ENCODE measurements around the gene RIPK4. TPM values are rescaled to one million over a fixed set of nuclear protein-coding genes. Genes with fewer than 3 reads are reported as not detected.

Gene RIPK4
- total RNA-seq, 1 experiment from 2014 or later: 24.1 TPM

DNA sequence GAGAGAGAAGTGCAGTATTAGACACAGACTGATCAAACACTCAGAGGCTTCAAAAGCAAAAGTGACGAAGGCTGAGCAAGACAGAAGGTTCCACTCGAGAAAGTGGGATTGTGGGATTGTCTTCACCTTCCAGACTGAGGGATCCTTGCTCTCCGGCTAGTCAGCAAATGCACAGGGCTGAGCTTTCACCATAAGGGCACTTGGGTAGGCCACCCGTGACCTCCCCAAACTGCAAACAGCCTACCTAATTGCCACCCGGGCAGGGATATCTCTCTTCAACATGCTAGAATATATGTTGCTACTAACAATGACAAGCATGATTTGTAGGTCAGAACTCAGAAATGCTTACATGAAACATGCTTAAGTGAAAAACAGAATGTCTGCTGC lies 35.3 kb upstream of the RIPK4 start:
- peaks cover 10% of the 10 kb centered on the region for H3K9me3 Mint-ChIP-seq (ENCODE audit: unreplicated experiment)
- H3K27me3 ChIP-seq (replicated peaks; ENCODE audit: control insufficient read depth, insufficient read depth, low read length): no peaks in the 10 kb centered on the region
- peaks cover 8% of the 10 kb centered on the region for H3K36me3 Mint-ChIP-seq (ENCODE audit: insufficient read depth, unreplicated experiment)
- H3K36me3 ChIP-seq (ENCODE audit: control insufficient read depth, insufficient read depth, low read length): no peaks in the 10 kb centered on the region; the same call in 1 of the 2 replicates
- no peak overlapping the region for H3K27ac Mint-ChIP-seq (ENCODE audit: unreplicated experiment)
- H3K4me3 Mint-ChIP-seq (ENCODE audit: unreplicated experiment): no peak overlapping the region
- TF ChIP-seq, protein P1, sequence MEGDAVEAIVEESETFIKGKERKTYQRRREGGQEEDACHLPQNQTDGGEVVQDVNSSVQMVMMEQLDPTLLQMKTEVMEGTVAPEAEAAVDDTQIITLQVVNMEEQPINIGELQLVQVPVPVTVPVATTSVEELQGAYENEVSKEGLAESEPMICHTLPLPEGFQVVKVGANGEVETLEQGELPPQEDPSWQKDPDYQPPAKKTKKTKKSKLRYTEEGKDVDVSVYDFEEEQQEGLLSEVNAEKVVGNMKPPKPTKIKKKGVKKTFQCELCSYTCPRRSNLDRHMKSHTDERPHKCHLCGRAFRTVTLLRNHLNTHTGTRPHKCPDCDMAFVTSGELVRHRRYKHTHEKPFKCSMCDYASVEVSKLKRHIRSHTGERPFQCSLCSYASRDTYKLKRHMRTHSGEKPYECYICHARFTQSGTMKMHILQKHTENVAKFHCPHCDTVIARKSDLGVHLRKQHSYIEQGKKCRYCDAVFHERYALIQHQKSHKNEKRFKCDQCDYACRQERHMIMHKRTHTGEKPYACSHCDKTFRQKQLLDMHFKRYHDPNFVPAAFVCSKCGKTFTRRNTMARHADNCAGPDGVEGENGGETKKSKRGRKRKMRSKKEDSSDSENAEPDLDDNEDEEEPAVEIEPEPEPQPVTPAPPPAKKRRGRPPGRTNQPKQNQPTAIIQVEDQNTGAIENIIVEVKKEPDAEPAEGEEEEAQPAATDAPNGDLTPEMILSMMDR (IDR thresholded peaks at IDR 0.05; ENCODE audit: insufficient read depth in 1 of 2, low read depth in 1 of 2, low read length in 1 of 2, severe bottlenecking in 1 of 2, unreplicated experiment in 1 of 2): no peak
- no peaks in the 10 kb centered on the region for H3K27me3 Mint-ChIP-seq (ENCODE audit: insufficient read depth, unreplicated experiment)
- no peaks in the 10 kb centered on the region for H3K9me3 ChIP-seq
- H3K4me1 ChIP-seq: no peaks in the 10 kb centered on the region
- no peak overlapping the region for H3K4me3 ChIP-seq (ENCODE audit: low read depth, low read length)
- CTCF ChIA-PET: no interaction called here
- no peaks in the 10 kb centered on the region for H3K4me1 Mint-ChIP-seq (ENCODE audit: low read depth, unreplicated experiment)
- intact Hi-C loops (cut with micrococcal nuclease; ENCODE audit: unreplicated experiment): no loop called here
- no TSS peak for BruUV-seq (replicated peaks)
- POLR2A ChIA-PET: no interaction called here
- DNase-seq: no peak

DNA sequence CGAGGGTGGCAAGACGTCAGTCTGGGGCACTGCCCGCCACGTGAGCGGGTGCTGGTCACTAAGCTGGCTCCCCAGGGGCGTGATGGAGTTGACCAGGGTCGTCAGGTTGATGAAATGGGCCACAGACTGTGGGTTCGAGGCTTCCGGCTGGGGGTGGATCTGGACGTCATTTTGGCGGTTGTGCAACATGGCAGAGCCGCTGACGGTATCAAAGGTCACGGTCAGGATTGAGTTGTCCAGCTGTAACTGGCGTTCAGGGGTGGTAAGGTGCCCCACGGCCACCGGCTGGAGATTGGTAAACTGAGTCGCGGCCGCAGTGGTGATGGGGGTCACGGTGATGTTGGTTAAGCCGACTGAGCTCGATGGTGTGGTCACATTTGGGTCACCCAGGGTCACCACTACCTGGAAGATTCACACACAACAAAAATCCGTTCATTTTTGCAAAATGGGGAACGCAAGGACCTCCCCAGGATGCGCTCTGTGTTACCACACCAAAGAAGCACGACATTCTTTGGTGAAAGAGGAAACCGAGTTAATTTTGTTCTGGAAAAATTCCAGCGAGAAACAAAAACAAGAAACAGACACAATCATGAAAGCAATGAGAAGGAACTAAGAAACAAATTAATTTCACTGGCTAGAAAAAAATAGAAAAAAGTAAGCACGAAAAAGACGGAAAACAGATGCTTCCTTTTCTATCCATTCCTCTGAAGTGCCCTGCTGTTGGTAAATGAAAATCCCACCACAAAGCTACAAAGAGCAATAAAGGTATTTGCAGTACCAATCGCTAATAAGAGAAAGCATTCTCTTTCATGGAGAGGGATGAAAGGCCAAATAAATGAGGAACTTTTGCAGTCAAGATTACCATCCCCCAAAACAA lies 34.7 kb upstream of the RIPK4 start:
- Mint-ChIP-seq H3K4me1 (ENCODE audit: low read depth, unreplicated experiment) (no peaks in the 10 kb centered on the region), H3K9me3 (ENCODE audit: unreplicated experiment) (peaks cover 4% of the 10 kb centered on the region), H3K36me3 (ENCODE audit: insufficient read depth, unreplicated experiment) (peaks cover 8% of the 10 kb centered on the region), H3K27me3 (ENCODE audit: insufficient read depth, unreplicated experiment) (no peaks in the 10 kb centered on the region), H3K4me3 (ENCODE audit: unreplicated experiment) (no peak overlapping the region), H3K27ac (ENCODE audit: unreplicated experiment) (no peak overlapping the region)
- TF ChIP-seq, protein P1 (IDR thresholded peaks at IDR 0.05; ENCODE audit: insufficient read depth in 1 of 2, low read depth in 1 of 2, low read length in 1 of 2, severe bottlenecking in 1 of 2, unreplicated experiment in 1 of 2): no peak
- ChIA-PET CTCF (interaction anchor here (0.7 kb wide), 1 partner anchor 15 kb away, joined by 3 read pairs; no protein-coding TSS in a partner anchor), POLR2A (no interaction called here)
- no TSS peak for BruUV-seq (replicated peaks)
- intact Hi-C loops (cut with micrococcal nuclease; ENCODE audit: unreplicated experiment): no loop called here
- H3K4me1 ChIP-seq: no peaks in the 10 kb centered on the region
- H3K9me3 ChIP-seq: no peaks in the 10 kb centered on the region
- H3K4me3 ChIP-seq (ENCODE audit: low read depth, low read length): no peak overlapping the region
- DNase-seq: no peak
- no peaks in the 10 kb centered on the region; the same call in 1 of the 2 replicates for H3K36me3 ChIP-seq (ENCODE audit: control insufficient read depth, insufficient read depth, low read length)
- no peaks in the 10 kb centered on the region for H3K27me3 ChIP-seq (replicated peaks; ENCODE audit: control insufficient read depth, insufficient read depth, low read length)

DNA sequence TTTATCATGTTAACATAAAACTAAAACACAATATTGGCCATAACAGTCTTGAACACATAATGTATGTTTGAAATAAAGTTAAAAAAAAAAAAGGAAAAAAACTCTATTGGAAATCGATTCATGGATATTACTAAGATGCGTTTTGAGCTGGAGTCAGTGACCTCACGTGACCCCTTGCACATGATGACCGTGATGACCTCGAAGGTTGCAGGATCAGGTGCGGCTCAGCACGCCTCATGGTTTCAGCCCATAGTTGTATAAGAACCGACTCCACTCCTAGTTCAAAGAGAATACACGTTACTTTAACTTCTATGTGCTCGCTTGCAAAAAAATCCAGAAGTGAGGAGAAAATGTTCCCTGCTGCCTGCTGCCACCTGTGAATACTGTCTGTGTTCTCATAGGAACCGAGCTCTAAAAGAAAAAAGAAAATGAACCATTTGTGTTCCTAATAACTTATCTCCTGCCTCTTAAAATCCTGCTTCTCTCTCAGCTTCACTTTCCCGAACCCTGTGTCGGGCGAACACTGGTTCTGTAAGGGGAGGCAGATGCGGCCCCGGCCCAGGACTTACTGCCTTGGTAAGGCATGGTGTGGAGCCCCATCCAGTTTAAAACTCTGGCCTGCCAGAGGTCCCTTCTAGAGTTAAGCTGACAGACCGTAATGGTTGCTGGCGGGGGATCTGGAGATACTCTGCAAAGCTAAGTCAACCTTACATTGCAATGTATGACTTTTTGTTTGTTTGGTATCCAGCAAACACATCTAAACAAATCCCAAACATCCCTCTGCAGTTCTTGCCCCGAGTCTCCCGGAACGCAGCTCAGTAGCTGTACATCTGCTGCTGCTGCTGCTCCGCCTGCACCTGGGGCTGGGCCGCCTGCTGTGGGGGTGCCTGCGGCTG lies 33.8 kb upstream of the RIPK4 start:
- ChIA-PET POLR2A (no interaction called here), CTCF (interaction anchor here (0.7 kb wide), 1 partner anchor 16 kb away, joined by 3 read pairs; no protein-coding TSS in a partner anchor)
- no peaks in the 10 kb centered on the region for H3K9me3 Mint-ChIP-seq (ENCODE audit: unreplicated experiment)
- Histone ChIP-seq H3K36me3 (ENCODE audit: control insufficient read depth, insufficient read depth, low read length) (no peaks in the 10 kb centered on the region; the same call in 1 of the 2 replicates), H3K27me3 (replicated peaks; ENCODE audit: control insufficient read depth, insufficient read depth, low read length) (no peaks in the 10 kb centered on the region), H3K4me3 (ENCODE audit: low read depth, low read length) (no peak overlapping the region), H3K9me3 (no peaks in the 10 kb centered on the region), H3K4me1 (0 out of 2 replicates have a peak, but pooled peaks cover under 1% of the 10 kb centered on the region)
- no peak overlapping the region for H3K4me3 Mint-ChIP-seq (ENCODE audit: unreplicated experiment)
- BruUV-seq (replicated peaks): no TSS peak
- H3K27ac Mint-ChIP-seq (ENCODE audit: unreplicated experiment): no peak overlapping the region
- no peak for DNase-seq
- H3K36me3 Mint-ChIP-seq (ENCODE audit: insufficient read depth, unreplicated experiment): peaks cover 8% of the 10 kb centered on the region
- no peaks in the 10 kb centered on the region for H3K27me3 Mint-ChIP-seq (ENCODE audit: insufficient read depth, unreplicated experiment)
- H3K4me1 Mint-ChIP-seq (ENCODE audit: low read depth, unreplicated experiment): no peaks in the 10 kb centered on the region
- intact Hi-C loops (cut with micrococcal nuclease; ENCODE audit: unreplicated experiment): no loop called here
- TF ChIP-seq, protein P1 (IDR thresholded peaks at IDR 0.05; ENCODE audit: insufficient read depth in 1 of 2, low read depth in 1 of 2, low read length in 1 of 2, severe bottlenecking in 1 of 2, unreplicated experiment in 1 of 2): no peak
